Pancreas (tissue), 10 donors: ENCODE results near the gene PMP22. TPM values are rescaled to one million over a fixed set of nuclear protein-coding genes. Genes with fewer than 3 reads are reported as not detected.

Experiments
- ATAC-seq, 4 donors: fragments of 200-7000 bp; cut with Tn5 transposase; one replicate each; pipeline versions ENCODE4 v1.8.0 to v1.9.1; 2020; ENCODE audit warnings: mild to moderate bottlenecking in 4 of 4, moderate library complexity in 4 of 4
- DNase-seq, 6 donors: peaks; one replicate each; pipeline ENCODE4 v3.0.0-alpha.2; 2020
- FAIRE-seq: peaks from 2 replicates; lab custom pipeline; 2012; peaks lifted over from hg19 to GRCh38; lab: Jason Lieb, UNC
- H3K27ac ChIP-seq, 4 donors: fragments of 200-600 bp; sonication (generic); 1 replicate in 3 of 4; 2 replicates in 1 of 4; pipeline versions ENCODE4 v1.5.0 to v1.8.0; 2020
- H3K27me3 ChIP-seq, 4 donors: fragments of 200-600 bp; one replicate each; pipeline ENCODE4 v1.8.0; 2021
- H3K36me3 ChIP-seq, 3 donors: fragments of 200-600 bp; sonication (generic) in 1 of 3; one replicate each; pipeline versions ENCODE4 v1.5.0 to v1.8.0; 2020 to 2021
- H3K4me1 ChIP-seq, 3 donors: fragments of 200-600 bp; one replicate each; pipeline ENCODE4 v1.8.0; 2021
- H3K4me3 ChIP-seq, 4 donors: fragments of 200-600 bp; sonication (generic) in 2 of 4; one replicate each; pipeline versions ENCODE4 v1.5.0 to v1.8.0; 2020 to 2021
- H3K9me3 ChIP-seq, 4 donors: fragments of 200-600 bp; one replicate each; pipeline ENCODE4 v1.8.0; 2021
- CTCF ChIP-seq, 4 donors: fragments of 200-600 bp; sonication (generic) in 3 of 4; IDR thresholded peaks; one replicate each; pipeline versions ENCODE4 v1.5.0 to v1.8.0; 2021; ENCODE audit warnings: antibody characterized with exemption in 4 of 4
- WGBS, 2 donors: extraction: QIAGEN DNeasy Blood & Tissue Kit; methylation state at CpG; one replicate each; pipeline ENCODE4 v1.1.7; 2013; 5-methylcytosine and 5-hydroxymethylcytosine counted together
- intact Hi-C, 3 donors: fragments of 100-400 bp; cut with DNase I; formaldehyde crosslinking; loops; one replicate each; pipeline versions ENCODE4 v1.11.1 to v1.14.2; 2022
- polyA plus RNA-seq, 2 donors: library from polyadenylated mRNA; stranded (reverse); fragments of 200-250 nt; gene quantifications; one replicate each; pipeline ENCODE4 v1.2.3, GENCODE V29; 2013
- total RNA-seq, 6 donors: library from RNA; stranded (reverse); fragmentation: NEBNext Ultra II Directional in 4 of 6; extraction: Animal tissue kit (Norgen Biotek cat#: 25700) in 4 of 6; gene quantifications; one replicate each; pipeline versions ENCODE4 v1.2.1 to v1.2.4, GENCODE V29; 2021 to 2023
- donor health status: healthy with polysubstance abuse.
- donor health status: DM: no; HTN: no; CAD: no; lungs with moderate emphysema.
- donor health status: DM: no; HTN: no; CAD: no.
- donor health status: control.
- donor health status: control.
- donor health status: Bipolar disorder and iron deficiency.
- donor health status: DM: yes; HTN: yes; CAD: no.
- donor health status: DM: no; HTN: no; CAD: no.
- donor health status: DM: no; HTN: no; CAD: no.
- donor health status: DM: yes; HTN: yes; CAD: no.

The PMP22 gene
- total and polyA plus RNA-seq, 8 donors, result 5.8 to 24.8 (median 10.4) TPM

GRCh38 chr17:15288859-15289258 is 23.7 kb upstream of the PMP22 start:
- WGBS, 2 donors, result 55 to 61% methylated on average over 1 of the region's 1 CpG
- no peak for DNase-seq
- Histone ChIP-seq H3K4me3 (no peak overlapping the region), H3K4me1 (no peaks in the 10 kb centered on the region), H3K9me3 (no peaks in the 10 kb centered on the region), H3K27ac (no peak overlapping the region), H3K27me3 (no peaks in the 10 kb centered on the region), H3K36me3 (no peaks in the 10 kb centered on the region)
- no peak for ATAC-seq
- intact Hi-C loops, result no loop called here
- no peak for FAIRE-seq
- no peak for TF ChIP-seq CTCF (IDR thresholded peaks at IDR 0.05)

- intact Hi-C loops, result no loop called here
- ATAC-seq (no peak), DNase-seq (no peak), FAIRE-seq (no peak)
- WGBS, 2 donors, result 55 to 64% methylated on average over 4 of the region's 4 CpGs
- no peak for TF ChIP-seq CTCF (IDR thresholded peaks at IDR 0.05)
- H3K36me3 ChIP-seq, result no peaks in the 10 kb centered on the region
- no peak overlapping the region for H3K27ac ChIP-seq
- H3K27me3 ChIP-seq, result no peaks in the 10 kb centered on the region
- no peaks in the 10 kb centered on the region for H3K4me1 ChIP-seq
- H3K4me3 ChIP-seq, result no peak overlapping the region
- H3K9me3 ChIP-seq, result no peaks in the 10 kb centered on the region
Measured at GRCh38 chr17:15287538-15288267, 22.6 kb upstream of the PMP22 start.

GRCh38 chr17:15285466-15285865 is 20.3 kb upstream of the PMP22 start:
- FAIRE-seq, result no peak
- H3K9me3 ChIP-seq, result no peaks in the 10 kb centered on the region
- no peak for ATAC-seq
- H3K4me1 ChIP-seq, result no peaks in the 10 kb centered on the region
- no peak overlapping the region for H3K4me3 ChIP-seq
- DNase-seq, result no peak
- intact Hi-C loops, result no loop called here
- H3K27ac ChIP-seq, result no peak overlapping the region
- WGBS, 2 donors, result 75 to 76% methylated on average over 6 of the region's 6 CpGs
- TF ChIP-seq CTCF (IDR thresholded peaks at IDR 0.05), result no peak
- no peaks in the 10 kb centered on the region for H3K36me3 ChIP-seq
- H3K27me3 ChIP-seq, result no peaks in the 10 kb centered on the region

- H3K9me3 ChIP-seq, result no peaks in the 10 kb centered on the region
- H3K36me3 ChIP-seq, result no peaks in the 10 kb centered on the region
- WGBS, 2 donors, result 22 to 24% methylated on average over 2 of the region's 2 CpGs
- intact Hi-C loops, result no loop called here
- DNase-seq (no peak), FAIRE-seq (no peak), ATAC-seq (no peak)
- no peak overlapping the region for H3K4me3 ChIP-seq
- H3K4me1 ChIP-seq, result no peaks in the 10 kb centered on the region
- H3K27me3 ChIP-seq, result no peaks in the 10 kb centered on the region
- TF ChIP-seq CTCF (IDR thresholded peaks at IDR 0.05), result no peak
- H3K27ac ChIP-seq, result no peak overlapping the region
Measured at GRCh38 chr17:15284537-15284936, 19.4 kb upstream of the PMP22 start.

- H3K27me3 ChIP-seq, result no peaks in the 10 kb centered on the region
- no peaks in the 10 kb centered on the region for H3K9me3 ChIP-seq
- no peak overlapping the region for H3K4me3 ChIP-seq
- H3K27ac ChIP-seq, result no peak overlapping the region
- FAIRE-seq (no peak), ATAC-seq (no peak), DNase-seq (no peak)
- no peaks in the 10 kb centered on the region for H3K4me1 ChIP-seq
- TF ChIP-seq CTCF (IDR thresholded peaks at IDR 0.05), result no peak
- WGBS, 2 donors, result 63 to 74% methylated on average over 6 of the region's 6 CpGs
- intact Hi-C loops, result no loop called here
- no peaks in the 10 kb centered on the region for H3K36me3 ChIP-seq
Measured at GRCh38 chr17:15284107-15284506, 19.0 kb upstream of the PMP22 start.
